SU-DHL-6 (cell line): ENCODE data around the gene COL12A1.

Experiments
- EZH2phosphoT487 ChIP-seq: fragments of 200-600 bp; sonication (generic), shearing (Covaris generic); conservative IDR thresholded peaks from 2 replicates; pipeline ENCODE4 v1.6.1; 2018; ENCODE audit warnings: mild to moderate bottlenecking, antibody characterized with exemption, low read length, moderate library complexity, mixed read lengths
- TF ChIP-seq, protein P1 (sequence below): fragments of 200-600 bp; sonication (generic); IDR thresholded peaks from one replicate; pipeline ENCODE4 v1.5.1; 2017; ENCODE audit warnings: antibody characterized with exemption, mild to moderate bottlenecking, low read length, moderate library complexity; ENCODE audit not compliant: insufficient read depth, poor library complexity, severe bottlenecking

DNA sequence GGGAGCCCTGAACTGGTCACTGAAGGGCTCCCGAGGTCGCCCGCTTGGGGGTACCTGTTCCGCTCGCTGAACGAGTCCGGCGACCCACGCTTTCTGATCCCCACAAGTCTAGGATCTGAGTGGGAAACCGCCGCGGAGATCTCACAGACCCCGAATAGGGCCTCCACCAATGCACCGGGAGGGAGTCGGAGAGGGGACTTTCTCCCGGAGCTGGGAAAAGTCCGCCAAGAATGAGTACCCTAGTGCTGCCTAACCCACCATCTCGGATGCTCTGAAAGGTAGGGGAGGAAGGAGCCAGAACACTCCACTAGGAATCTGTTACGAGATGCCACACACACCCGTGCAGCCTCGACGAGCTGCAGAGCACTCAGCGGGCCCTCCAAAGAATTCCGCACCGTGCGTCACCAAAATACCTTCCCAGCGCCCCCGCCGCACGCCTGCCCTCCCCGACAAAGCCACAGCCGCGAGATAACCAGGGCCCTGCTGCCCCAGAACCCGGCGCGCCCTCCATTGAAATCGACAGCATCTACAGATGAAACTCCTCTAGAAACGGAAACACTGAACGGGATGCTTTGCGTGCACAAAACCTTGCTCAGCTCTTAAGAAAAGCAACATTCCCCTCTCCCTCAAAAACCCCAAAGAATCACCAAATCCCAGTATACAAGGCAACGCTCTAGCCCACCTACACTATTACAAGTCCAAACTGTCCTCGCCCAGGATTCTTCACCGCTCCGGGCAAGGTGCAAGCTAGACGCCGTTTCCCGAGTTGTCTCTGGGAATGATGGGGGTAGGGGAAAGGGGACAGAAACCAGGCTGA, 686 bp downstream of the COL12A1 start:
- TF ChIP-seq, protein P1, sequence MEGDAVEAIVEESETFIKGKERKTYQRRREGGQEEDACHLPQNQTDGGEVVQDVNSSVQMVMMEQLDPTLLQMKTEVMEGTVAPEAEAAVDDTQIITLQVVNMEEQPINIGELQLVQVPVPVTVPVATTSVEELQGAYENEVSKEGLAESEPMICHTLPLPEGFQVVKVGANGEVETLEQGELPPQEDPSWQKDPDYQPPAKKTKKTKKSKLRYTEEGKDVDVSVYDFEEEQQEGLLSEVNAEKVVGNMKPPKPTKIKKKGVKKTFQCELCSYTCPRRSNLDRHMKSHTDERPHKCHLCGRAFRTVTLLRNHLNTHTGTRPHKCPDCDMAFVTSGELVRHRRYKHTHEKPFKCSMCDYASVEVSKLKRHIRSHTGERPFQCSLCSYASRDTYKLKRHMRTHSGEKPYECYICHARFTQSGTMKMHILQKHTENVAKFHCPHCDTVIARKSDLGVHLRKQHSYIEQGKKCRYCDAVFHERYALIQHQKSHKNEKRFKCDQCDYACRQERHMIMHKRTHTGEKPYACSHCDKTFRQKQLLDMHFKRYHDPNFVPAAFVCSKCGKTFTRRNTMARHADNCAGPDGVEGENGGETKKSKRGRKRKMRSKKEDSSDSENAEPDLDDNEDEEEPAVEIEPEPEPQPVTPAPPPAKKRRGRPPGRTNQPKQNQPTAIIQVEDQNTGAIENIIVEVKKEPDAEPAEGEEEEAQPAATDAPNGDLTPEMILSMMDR, result no peak
- no peak for TF ChIP-seq EZH2phosphoT487
